OCI-M2 (cell line): ENCODE measurements around the gene MUC5B.

Source experiments
- DNase-seq: peaks from one replicate; lab custom pipeline; 2025; ENCODE audit not compliant: unreplicated experiment; lab: John Stamatoyannopoulos, UW

MUC5B gene

GRCh38 chr11:1307998-1308742 lies 85.3 kb downstream of the MUC5B start:
- no peak for DNase-seq

GRCh38 chr11:1308743-1309497 lies 86.1 kb downstream of the MUC5B start:
- no peak for DNase-seq

GRCh38 chr11:1309498-1310317 lies 86.8 kb downstream of the MUC5B start, which contains the start of gene TOLLIP:
Gene TOLLIP (minus strand): TSS chr11:1309632. CDS start chr11:1309498, 134 bp downstream.
- peak; percentile 19 for DNase-seq

GRCh38 chr11:1310318-1310687 lies 87.4 kb downstream of the MUC5B start:
- no peak for DNase-seq

GRCh38 chr11:1310772-1311468 lies 88.1 kb downstream of the MUC5B start:
- peak; percentile 86 for DNase-seq
